ENCODE data around the gene SHISA4.
"Not testable (repeated sequence)": the region's sequence is repeated elsewhere in the genome, so short reads cannot be mapped to it uniquely, and the experiment has no call there.

The SHISA4 gene

GRCh38 chr1:201888282-201889089, at the start of gene SHISA4:
Gene SHISA4, plus strand, starts transcription at chr1:201888898. Its CDS starts 97 bp downstream, at chr1:201888995.
- peak; percentile 51 for DNase-seq

- not testable (repeated sequence) for DNase-seq
Measured at GRCh38 chr1:201839089-201839488, 49.6 kb upstream of the SHISA4 start.

- no peak for DNase-seq
Measured at GRCh38 chr1:201840055-201840454, 48.6 kb upstream of the SHISA4 start.

- no peak for DNase-seq
Measured at GRCh38 chr1:201840490-201840889, 48.2 kb upstream of the SHISA4 start.

- DNase-seq = no peak
Measured at GRCh38 chr1:201841265-201841912, 47.3 kb upstream of the SHISA4 start.

- DNase-seq = no peak
Measured at GRCh38 chr1:201842472-201843027, 46.1 kb upstream of the SHISA4 start.

GRCh38 chr1:201845331-201846083, 43.2 kb upstream of the SHISA4 start:
- no peak for DNase-seq

GRCh38 chr1:201847150-201847549, 41.5 kb upstream of the SHISA4 start:
- DNase-seq = no peak

GRCh38 chr1:201848230-201848629, 40.5 kb upstream of the SHISA4 start:
- no peak for DNase-seq

GRCh38 chr1:201849372-201850052, 39.2 kb upstream of the SHISA4 start:
- DNase-seq = no peak

- no peak for DNase-seq
Measured at GRCh38 chr1:201850053-201850397, 38.7 kb upstream of the SHISA4 start.

GRCh38 chr1:201851949-201852348, 36.7 kb upstream of the SHISA4 start:
- DNase-seq = no peak

GRCh38 chr1:201856722-201857121, 32.0 kb upstream of the SHISA4 start:
- not testable (repeated sequence) for DNase-seq

- DNase-seq = no peak
Measured at GRCh38 chr1:201859424-201859823, 29.3 kb upstream of the SHISA4 start.

GRCh38 chr1:201861448-201861847, 27.2 kb upstream of the SHISA4 start:
- DNase-seq = no peak

GRCh38 chr1:201870397-201870796, 18.3 kb upstream of the SHISA4 start:
- DNase-seq = no peak

- no peak for DNase-seq
Measured at GRCh38 chr1:201874672-201875071, 14.0 kb upstream of the SHISA4 start.

- no peak for DNase-seq
Measured at GRCh38 chr1:201876148-201876818, 12.4 kb upstream of the SHISA4 start.

GRCh38 chr1:201877877-201878401, 10.8 kb upstream of the SHISA4 start:
- peak; percentile 63 for DNase-seq

- no peak for DNase-seq
Measured at GRCh38 chr1:201880928-201881571, 7.6 kb upstream of the SHISA4 start.

GRCh38 chr1:201881617-201882016, 7.1 kb upstream of the SHISA4 start:
- no peak for DNase-seq
